Activated naive CD8-positive, alpha-beta T cell (primary cell): ENCODE data around the gene SIDT1.

Experiments used
- H3K27ac Mint-ChIP-seq: one replicate; pipeline ENCODE4 v1.8.0; 2021; ENCODE audit warnings: mixed read lengths
- H3K27me3 Mint-ChIP-seq: one replicate; pipeline ENCODE4 v1.8.0; 2021; ENCODE audit warnings: mixed read lengths
- H3K36me3 Mint-ChIP-seq: one replicate; pipeline ENCODE4 v1.8.0; 2021; ENCODE audit warnings: mixed read lengths
- H3K4me1 Mint-ChIP-seq: one replicate; pipeline ENCODE4 v1.8.0; 2021; ENCODE audit warnings: low read depth, mixed read lengths
- H3K4me3 Mint-ChIP-seq: one replicate; pipeline ENCODE4 v1.8.0; 2021; ENCODE audit warnings: mild to moderate bottlenecking, mixed read lengths
- H3K9me3 Mint-ChIP-seq: one replicate; pipeline ENCODE4 v1.8.0; 2021; ENCODE audit warnings: low read depth, mixed read lengths

The SIDT1 gene

GRCh38 chr3:113654851-113655250 is 122.5 kb downstream of the SIDT1 start:
- no peaks in the 10 kb centered on the region for H3K4me1 Mint-ChIP-seq
- peaks cover 57% of the 10 kb centered on the region for H3K36me3 Mint-ChIP-seq
- peaks cover 4% of the 10 kb centered on the region for H3K9me3 Mint-ChIP-seq
- no peak overlapping the region for H3K4me3 Mint-ChIP-seq
- H3K27me3 Mint-ChIP-seq: no peaks in the 10 kb centered on the region
- no peak overlapping the region for H3K27ac Mint-ChIP-seq

GRCh38 chr3:113658107-113658506 is 125.8 kb downstream of the SIDT1 start:
- no peak overlapping the region for H3K27ac Mint-ChIP-seq
- H3K4me1 Mint-ChIP-seq: no peaks in the 10 kb centered on the region
- no peak overlapping the region for H3K4me3 Mint-ChIP-seq
- peaks cover 58% of the 10 kb centered on the region for H3K36me3 Mint-ChIP-seq
- no peaks in the 10 kb centered on the region for H3K27me3 Mint-ChIP-seq
- peaks cover 4% of the 10 kb centered on the region for H3K9me3 Mint-ChIP-seq

GRCh38 chr3:113659101-113659541 is 126.8 kb downstream of the SIDT1 start:
- no peaks in the 10 kb centered on the region for H3K27me3 Mint-ChIP-seq
- H3K4me3 Mint-ChIP-seq: no peak overlapping the region
- H3K36me3 Mint-ChIP-seq: peaks cover 58% of the 10 kb centered on the region
- peaks cover 4% of the 10 kb centered on the region for H3K9me3 Mint-ChIP-seq
- H3K4me1 Mint-ChIP-seq: no peaks in the 10 kb centered on the region
- H3K27ac Mint-ChIP-seq: no peak overlapping the region

GRCh38 chr3:113659996-113660395 is 127.6 kb downstream of the SIDT1 start:
- H3K27ac Mint-ChIP-seq: no peak overlapping the region
- H3K36me3 Mint-ChIP-seq: peaks cover 59% of the 10 kb centered on the region
- H3K27me3 Mint-ChIP-seq: no peaks in the 10 kb centered on the region
- peaks cover 4% of the 10 kb centered on the region for H3K9me3 Mint-ChIP-seq
- H3K4me3 Mint-ChIP-seq: no peak overlapping the region
- H3K4me1 Mint-ChIP-seq: no peaks in the 10 kb centered on the region

GRCh38 chr3:113660458-113660857 is 128.1 kb downstream of the SIDT1 start:
- peaks cover 56% of the 10 kb centered on the region for H3K36me3 Mint-ChIP-seq
- H3K27me3 Mint-ChIP-seq: no peaks in the 10 kb centered on the region
- no peak overlapping the region for H3K4me3 Mint-ChIP-seq
- H3K27ac Mint-ChIP-seq: no peak overlapping the region
- no peaks in the 10 kb centered on the region for H3K4me1 Mint-ChIP-seq
- H3K9me3 Mint-ChIP-seq: peaks cover 4% of the 10 kb centered on the region

GRCh38 chr3:113660896-113661295 is 128.5 kb downstream of the SIDT1 start:
- Mint-ChIP-seq H3K4me1 (no peaks in the 10 kb centered on the region), H3K27ac (no peak overlapping the region), H3K9me3 (peaks cover 4% of the 10 kb centered on the region), H3K4me3 (no peak overlapping the region), H3K36me3 (peaks cover 52% of the 10 kb centered on the region), H3K27me3 (no peaks in the 10 kb centered on the region)

GRCh38 chr3:113662824-113663223 is 130.5 kb downstream of the SIDT1 start:
- no peak overlapping the region for H3K27ac Mint-ChIP-seq
- H3K9me3 Mint-ChIP-seq: peaks cover 4% of the 10 kb centered on the region
- no peak overlapping the region for H3K4me3 Mint-ChIP-seq
- H3K36me3 Mint-ChIP-seq: peaks cover 36% of the 10 kb centered on the region
- H3K27me3 Mint-ChIP-seq: no peaks in the 10 kb centered on the region
- H3K4me1 Mint-ChIP-seq: peaks cover 8% of the 10 kb centered on the region

GRCh38 chr3:113663324-113663750 is 131.0 kb downstream of the SIDT1 start:
- H3K27ac Mint-ChIP-seq: no peak overlapping the region
- H3K4me1 Mint-ChIP-seq: peaks cover 12% of the 10 kb centered on the region
- H3K27me3 Mint-ChIP-seq: no peaks in the 10 kb centered on the region
- H3K36me3 Mint-ChIP-seq: peaks cover 32% of the 10 kb centered on the region
- H3K4me3 Mint-ChIP-seq: no peak overlapping the region
- peaks cover 4% of the 10 kb centered on the region for H3K9me3 Mint-ChIP-seq

- H3K36me3 Mint-ChIP-seq: peaks cover 28% of the 10 kb centered on the region
Observed at GRCh38 chr3:113663761-113664160, 131.4 kb downstream of the SIDT1 start.

GRCh38 chr3:113664523-113665094 is 132.3 kb downstream of the SIDT1 start:
- peaks cover 22% of the 10 kb centered on the region for H3K4me1 Mint-ChIP-seq
- peaks cover 20% of the 10 kb centered on the region for H3K36me3 Mint-ChIP-seq
- H3K27ac Mint-ChIP-seq: peak overlapping the region; percentile 4
- no peaks in the 10 kb centered on the region for H3K27me3 Mint-ChIP-seq
- H3K9me3 Mint-ChIP-seq: peaks cover 2% of the 10 kb centered on the region
- no peak overlapping the region for H3K4me3 Mint-ChIP-seq

More at GRCh38 chr3:113663761-113664160, 131.4 kb downstream of the SIDT1 start:
- no peak overlapping the region for H3K27ac Mint-ChIP-seq
- no peaks in the 10 kb centered on the region for H3K27me3 Mint-ChIP-seq
- H3K4me1 Mint-ChIP-seq: peaks cover 17% of the 10 kb centered on the region
- no peak overlapping the region for H3K4me3 Mint-ChIP-seq
- peaks cover 4% of the 10 kb centered on the region for H3K9me3 Mint-ChIP-seq

GRCh38 chr3:113668015-113668414 is 135.7 kb downstream of the SIDT1 start:
- H3K9me3 Mint-ChIP-seq: no peaks in the 10 kb centered on the region
- H3K4me3 Mint-ChIP-seq: no peak overlapping the region
- H3K27ac Mint-ChIP-seq: no peak overlapping the region
- H3K4me1 Mint-ChIP-seq: peaks cover 23% of the 10 kb centered on the region
- no peaks in the 10 kb centered on the region for H3K27me3 Mint-ChIP-seq
- H3K36me3 Mint-ChIP-seq: peaks cover 7% of the 10 kb centered on the region

- peaks cover 18% of the 10 kb centered on the region for H3K36me3 Mint-ChIP-seq
- no peak overlapping the region for H3K4me3 Mint-ChIP-seq
- H3K27me3 Mint-ChIP-seq: no peaks in the 10 kb centered on the region
- H3K9me3 Mint-ChIP-seq: no peaks in the 10 kb centered on the region
- H3K27ac Mint-ChIP-seq: no peak overlapping the region
- peaks cover 21% of the 10 kb centered on the region for H3K4me1 Mint-ChIP-seq
Observed at GRCh38 chr3:113673593-113673992, 141.2 kb downstream of the SIDT1 start.

GRCh38 chr3:113676261-113676660 is 143.9 kb downstream of the SIDT1 start:
- peaks cover 18% of the 10 kb centered on the region for H3K36me3 Mint-ChIP-seq

GRCh38 chr3:113677737-113678136 is 145.4 kb downstream of the SIDT1 start:
- H3K4me1 Mint-ChIP-seq: peaks cover 12% of the 10 kb centered on the region
- no peak overlapping the region for H3K4me3 Mint-ChIP-seq
- H3K9me3 Mint-ChIP-seq: no peaks in the 10 kb centered on the region
- H3K27ac Mint-ChIP-seq: no peak overlapping the region
- H3K36me3 Mint-ChIP-seq: peaks cover 18% of the 10 kb centered on the region
- H3K27me3 Mint-ChIP-seq: no peaks in the 10 kb centered on the region

More at GRCh38 chr3:113676261-113676660, 143.9 kb downstream of the SIDT1 start:
- no peaks in the 10 kb centered on the region for H3K9me3 Mint-ChIP-seq
- H3K27me3 Mint-ChIP-seq: no peaks in the 10 kb centered on the region
- no peak overlapping the region for H3K27ac Mint-ChIP-seq
- H3K4me3 Mint-ChIP-seq: no peak overlapping the region
- H3K4me1 Mint-ChIP-seq: peaks cover 12% of the 10 kb centered on the region

GRCh38 chr3:113678773-113679172 is 146.4 kb downstream of the SIDT1 start:
- no peak overlapping the region for H3K4me3 Mint-ChIP-seq
- H3K9me3 Mint-ChIP-seq: no peaks in the 10 kb centered on the region
- peaks cover 19% of the 10 kb centered on the region for H3K36me3 Mint-ChIP-seq
- H3K4me1 Mint-ChIP-seq: peaks cover 12% of the 10 kb centered on the region
- H3K27me3 Mint-ChIP-seq: no peaks in the 10 kb centered on the region
- H3K27ac Mint-ChIP-seq: no peak overlapping the region
